Measurements from ENCODE around the gene MAPK10. TPM values are rescaled to one million over a fixed set of nuclear protein-coding genes. Genes with fewer than 3 reads are reported as not detected.

The MAPK10 gene
- total and polyA plus RNA-seq, 2 experiments from 2014 or later = 3.6 to 8.1 TPM

GRCh38 chr4:86019906-86020305, 339.9 kb downstream of the MAPK10 start (continued):
- TF ChIP-seq CTCF (conservative IDR thresholded peaks at IDR 0.05; ENCODE audit: low read depth in 2 of 2) (no peak), POLR2AphosphoS5 (IDR thresholded peaks at IDR 0.05; ENCODE audit: low read depth) (no peak), EZH2phosphoT487 (IDR thresholded peaks at IDR 0.05; ENCODE audit: unreplicated experiment) (no peak), NANOG (IDR thresholded peaks at IDR 0.05; ENCODE audit: borderline replicate concordance) (no peak), STAT1 (IDR thresholded peaks at IDR 0.05; ENCODE audit: unreplicated experiment) (no peak), JUNB (IDR thresholded peaks at IDR 0.05; ENCODE audit: unreplicated experiment) (no peak)

GRCh38 chr4:86019362-86019761, 340.5 kb downstream of the MAPK10 start:
- Histone ChIP-seq H3K4me3 (no peak overlapping the region), H3K9me2 (ENCODE audit: insufficient read depth) (no peaks in the 10 kb centered on the region), H3F3A (replicated peaks; ENCODE audit: low read depth) (no peaks in the 10 kb centered on the region), H2AFZ (no peak overlapping the region), H3K27me3 (ENCODE audit: insufficient read depth) (no peaks in the 10 kb centered on the region), H3K4me2 (no peak overlapping the region), H3K27ac (ENCODE audit: low read depth) (no peak overlapping the region), H4K20me1 (replicated peaks; ENCODE audit: insufficient read depth) (no peaks in the 10 kb centered on the region), H3K79me2 (replicated peaks; ENCODE audit: insufficient read depth) (no peaks in the 10 kb centered on the region), H3K36me3 (ENCODE audit: insufficient read depth) (no peaks in the 10 kb centered on the region), H3K4me1 (ENCODE audit: insufficient read depth) (peaks cover 19% of the 10 kb centered on the region)
- Mint-ChIP-seq H3K4me3 (no peak overlapping the region), H3K27ac (no peak overlapping the region), H3K9me3 (no peaks in the 10 kb centered on the region), H3K27me3 (ENCODE audit: insufficient read depth, low read depth, poor library complexity) (peaks cover 3% of the 10 kb centered on the region), H3K4me1 (peaks cover 19% of the 10 kb centered on the region), H3K36me3 (ENCODE audit: low read depth) (no peaks in the 10 kb centered on the region)
- DNase-seq (ENCODE audit: low spot score) (no peak), ATAC-seq (no peak)
- TF ChIP-seq POLR2AphosphoS5 (IDR thresholded peaks at IDR 0.05; ENCODE audit: low read depth) = no peak

- ATAC-seq (no peak), DNase-seq (ENCODE audit: low spot score) (no peak)
- Mint-ChIP-seq H3K9me3 (no peaks in the 10 kb centered on the region), H3K4me3 (no peak overlapping the region), H3K4me1 (peaks cover 23% of the 10 kb centered on the region), H3K36me3 (ENCODE audit: low read depth) (no peaks in the 10 kb centered on the region), H3K27ac (peak overlapping the region; percentile 9; the same call in 1 of the 2 replicates), H3K27me3 (ENCODE audit: insufficient read depth, low read depth, poor library complexity) (peaks cover 3% of the 10 kb centered on the region)
- Histone ChIP-seq H3K27ac (ENCODE audit: low read depth) (no peak overlapping the region), H3K36me3 (ENCODE audit: insufficient read depth) (no peaks in the 10 kb centered on the region), H3K9me2 (ENCODE audit: insufficient read depth) (no peaks in the 10 kb centered on the region), H3K79me2 (replicated peaks; ENCODE audit: insufficient read depth) (no peaks in the 10 kb centered on the region), H2AFZ (no peak overlapping the region), H4K20me1 (replicated peaks; ENCODE audit: insufficient read depth) (no peaks in the 10 kb centered on the region), H3K4me1 (ENCODE audit: insufficient read depth) (peaks cover 20% of the 10 kb centered on the region), H3F3A (replicated peaks; ENCODE audit: low read depth) (no peaks in the 10 kb centered on the region), H3K4me3 (no peak overlapping the region), H3K4me2 (peak overlapping the region; percentile 19; the same call in 1 of the 2 replicates), H3K27me3 (ENCODE audit: insufficient read depth) (no peaks in the 10 kb centered on the region)
- no peak for TF ChIP-seq ZNF331 (CRISPR knock-in tag; IDR thresholded peaks at IDR 0.05; ENCODE audit: low read depth)
- TF ChIP-seq REST (IDR thresholded peaks at IDR 0.05; ENCODE audit: unreplicated experiment) = no peak
- TF ChIP-seq ZNF114 (CRISPR knock-in tag; IDR thresholded peaks at IDR 0.05) = no peak
- TF ChIP-seq POLR2AphosphoS5 (IDR thresholded peaks at IDR 0.05; ENCODE audit: low read depth) = no peak
These were observed 344.2 kb downstream of the MAPK10 start for GRCh38 chr4:86015412-86016350.

Data from GM23338 (cell line).